SK-N-MC (cell line): ENCODE results near the gene MAFG.

Experiments
- EZH2 ChIP-seq: fragments of 200-600 bp; sonication (generic); IDR thresholded peaks from one replicate; pipeline ENCODE4 v1.6.1; 2017; ENCODE audit warnings: antibody characterized with exemption
- FOXP2 ChIP-seq: optimal IDR thresholded peaks from 2 replicates; pipeline ENCODE3; 2011; ENCODE audit warnings: mild to moderate bottlenecking, moderate library complexity; ENCODE audit not compliant: insufficient read depth; ENCODE audit errors: extremely low read length, control extremely low read depth
- POLR2AphosphoS5 ChIP-seq: IDR thresholded peaks from 2 replicates; pipeline ENCODE4 v1.6.1; 2012; ENCODE audit warnings: mild to moderate bottlenecking, low read depth, low read length, borderline replicate concordance

- no peak for TF ChIP-seq EZH2
- no peak for TF ChIP-seq POLR2AphosphoS5
- TF ChIP-seq FOXP2, result no peak
These were observed 17.3 kb downstream of the MAFG start for GRCh38 chr17:81909966-81910839.
